NCI-H1417 treated with DMSO at 0.1 percent for 48 hours (cell line): ENCODE results near the gene SMOC2.

Experiments
- DNase-seq: peaks from one replicate; lab custom pipeline; 2025; lab: John Stamatoyannopoulos, UW

Gene SMOC2

GRCh38 chr6:168448243-168448855 lies 7.4 kb downstream of the SMOC2 start:
- DNase-seq: no peak

- no peak for DNase-seq
Observed at GRCh38 chr6:168450917-168451316, 9.9 kb downstream of the SMOC2 start.

GRCh38 chr6:168451805-168452517 lies 11.0 kb downstream of the SMOC2 start:
- no peak for DNase-seq

GRCh38 chr6:168452685-168453377 lies 11.8 kb downstream of the SMOC2 start:
- no peak for DNase-seq

- DNase-seq: no peak
Observed at GRCh38 chr6:168455847-168456530, 15.0 kb downstream of the SMOC2 start.

GRCh38 chr6:168456907-168457652 lies 16.1 kb downstream of the SMOC2 start:
- DNase-seq: no peak

GRCh38 chr6:168457653-168457934 lies 16.6 kb downstream of the SMOC2 start:
- DNase-seq: no peak

GRCh38 chr6:168458101-168458500 lies 17.1 kb downstream of the SMOC2 start:
- DNase-seq: no peak

- no peak for DNase-seq
Observed at GRCh38 chr6:168459572-168459971, 18.6 kb downstream of the SMOC2 start.

- no peak for DNase-seq
Observed at GRCh38 chr6:168462289-168462853, 21.4 kb downstream of the SMOC2 start.

- no peak for DNase-seq
Observed at GRCh38 chr6:168464546-168464945, 23.6 kb downstream of the SMOC2 start.

- no peak for DNase-seq
Observed at GRCh38 chr6:168468045-168468444, 27.1 kb downstream of the SMOC2 start.

GRCh38 chr6:168469521-168469920 lies 28.5 kb downstream of the SMOC2 start:
- DNase-seq: no peak

- DNase-seq: no peak
Observed at GRCh38 chr6:168469926-168470325, 28.9 kb downstream of the SMOC2 start.

- DNase-seq: no peak
Observed at GRCh38 chr6:168472363-168472762, 31.4 kb downstream of the SMOC2 start.

- no peak for DNase-seq
Observed at GRCh38 chr6:168473197-168473596, 32.2 kb downstream of the SMOC2 start.

GRCh38 chr6:168475188-168476013 lies 34.4 kb downstream of the SMOC2 start:
- DNase-seq: no peak

GRCh38 chr6:168479421-168479820 lies 38.4 kb downstream of the SMOC2 start:
- no peak for DNase-seq

GRCh38 chr6:168480481-168480880 lies 39.5 kb downstream of the SMOC2 start:
- DNase-seq: no peak

- no peak for DNase-seq
Observed at GRCh38 chr6:168485818-168486217, 44.8 kb downstream of the SMOC2 start.

- DNase-seq: no peak
Observed at GRCh38 chr6:168490757-168491156, 49.8 kb downstream of the SMOC2 start.
